ENCODE results near the gene PRICKLE1. TPM values are rescaled to one million over a fixed set of nuclear protein-coding genes. Genes with fewer than 3 reads are reported as not detected.

The PRICKLE1 gene
- total RNA-seq, 1 donor, result 15.6 TPM

DNA sequence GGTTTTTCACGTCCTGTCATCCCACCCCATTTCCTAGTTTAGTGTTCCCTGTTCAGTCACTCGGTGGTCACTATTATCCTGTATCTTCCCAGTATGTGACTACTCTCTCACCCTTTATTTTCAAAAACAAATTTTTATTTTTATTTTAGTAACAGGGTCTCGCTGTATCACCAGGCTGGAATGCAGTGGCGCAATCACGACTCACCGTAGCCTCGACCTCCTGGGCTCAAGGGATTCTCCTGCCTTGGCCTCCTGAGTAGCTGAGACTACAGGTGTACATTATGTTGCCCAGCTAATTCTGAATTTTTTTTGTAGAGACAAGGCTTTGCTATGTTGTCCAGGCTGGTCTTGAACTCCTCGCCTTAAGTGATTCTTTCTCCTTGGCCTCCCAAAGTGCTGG, 20.1 kb upstream of the PRICKLE1 start:
- no peak for TF ChIP-seq CTCF (IDR thresholded peaks at IDR 0.05; ENCODE audit: insufficient read depth, low read length)
- DNase-seq (ENCODE audit: low read depth), result no peak
- no peak overlapping the region for H3K4me3 ChIP-seq (ENCODE audit: low read depth, low read length)

DNA sequence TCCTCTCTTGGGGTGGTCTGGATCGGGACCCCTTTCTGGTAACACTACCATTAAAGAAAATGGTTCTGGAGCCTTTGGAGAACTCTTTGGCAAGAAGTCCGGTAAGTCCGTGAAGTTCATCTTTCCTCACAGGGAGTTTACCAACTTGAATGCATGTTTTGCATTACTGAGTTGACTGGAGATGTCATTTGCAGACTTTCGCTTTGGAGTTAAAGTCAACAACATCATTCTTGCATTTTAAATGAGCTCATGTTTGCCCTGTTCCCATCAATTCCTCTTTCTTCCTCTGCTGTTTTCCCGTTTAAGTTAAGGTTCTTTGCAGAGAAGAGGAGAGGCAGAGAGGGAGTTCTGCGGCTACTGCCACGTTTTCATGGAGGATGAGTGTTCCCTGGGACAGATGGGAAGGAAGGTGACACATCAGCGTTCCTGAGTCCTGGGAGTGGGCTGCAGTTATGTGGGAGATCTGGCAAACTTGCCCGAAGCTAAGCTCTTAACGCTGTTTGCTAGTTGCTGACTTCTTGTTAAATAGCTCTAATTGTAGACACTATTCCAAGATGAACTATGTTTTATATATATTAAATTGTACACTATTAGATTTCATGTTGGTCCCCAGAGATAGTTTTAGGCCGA, 18.8 kb upstream of the PRICKLE1 start:
- H3K4me3 ChIP-seq (ENCODE audit: low read depth, low read length), result no peak overlapping the region
- no peak for DNase-seq (ENCODE audit: low read depth)
- no peak for TF ChIP-seq CTCF (IDR thresholded peaks at IDR 0.05; ENCODE audit: insufficient read depth, low read length)

DNA sequence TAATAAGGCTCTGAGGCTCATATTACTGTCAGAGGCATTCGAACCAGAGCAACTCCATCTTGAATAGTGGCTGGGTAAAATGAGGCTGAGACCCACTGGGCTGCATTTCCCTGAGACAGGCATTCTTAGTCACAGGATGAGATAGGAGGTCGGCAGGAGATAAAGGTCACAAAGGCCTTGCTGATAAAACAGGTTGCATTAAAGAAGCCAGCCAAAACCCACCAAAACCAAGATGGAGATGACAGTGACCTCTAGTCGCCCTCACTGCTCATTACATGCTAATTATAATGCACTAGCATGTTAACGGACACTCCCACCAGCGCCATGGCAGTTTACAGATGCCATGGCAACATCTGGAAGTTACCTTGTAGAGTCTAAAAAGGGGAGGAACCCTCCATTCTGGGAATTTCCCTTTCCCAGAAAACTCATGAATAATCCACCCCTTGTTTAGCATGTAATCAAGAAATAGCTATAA, 18.1 kb upstream of the PRICKLE1 start:
- DNase-seq (ENCODE audit: low read depth), result no peak
- TF ChIP-seq CTCF (IDR thresholded peaks at IDR 0.05; ENCODE audit: insufficient read depth, low read length), result no peak
- H3K4me3 ChIP-seq (ENCODE audit: low read depth, low read length), result no peak overlapping the region

- TF ChIP-seq CTCF (IDR thresholded peaks at IDR 0.05; ENCODE audit: insufficient read depth, low read length), result no peak
- H3K4me3 ChIP-seq (ENCODE audit: low read depth, low read length), result no peak overlapping the region
- no peak for DNase-seq (ENCODE audit: low read depth)
Observed at GRCh38 chr12:42606471-42606870, 16.9 kb upstream of the PRICKLE1 start.

DNA sequence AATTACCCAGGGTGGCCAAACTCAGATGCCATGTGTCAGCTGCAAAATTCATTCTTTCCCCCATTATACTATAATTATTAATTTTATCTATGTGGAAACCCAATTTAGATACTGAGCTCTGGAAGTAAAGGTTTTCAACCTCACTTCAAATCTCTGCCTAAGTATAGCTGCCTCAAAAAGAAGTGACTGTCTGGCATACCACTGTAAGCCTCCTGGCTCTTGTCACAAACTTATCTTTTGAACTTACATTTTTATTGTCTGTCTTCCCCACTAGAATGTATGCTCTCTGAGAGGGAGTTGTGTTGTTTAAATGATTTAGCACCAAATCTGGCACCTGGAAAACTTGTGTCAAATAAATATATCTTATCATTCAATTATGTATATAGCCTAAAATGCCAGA, 16.1 kb upstream of the PRICKLE1 start:
- no peak overlapping the region for H3K4me3 ChIP-seq (ENCODE audit: low read depth, low read length)
- DNase-seq (ENCODE audit: low read depth), result no peak
- TF ChIP-seq CTCF (IDR thresholded peaks at IDR 0.05; ENCODE audit: insufficient read depth, low read length), result no peak

- H3K4me3 ChIP-seq (ENCODE audit: low read depth, low read length), result no peak overlapping the region
- no peak for TF ChIP-seq CTCF (IDR thresholded peaks at IDR 0.05; ENCODE audit: insufficient read depth, low read length)
- no peak for DNase-seq (ENCODE audit: low read depth)
Observed at GRCh38 chr12:42603246-42603990, 13.9 kb upstream of the PRICKLE1 start.
